ENCODE data around the gene DBF4. TPM values are rescaled to one million over a fixed set of nuclear protein-coding genes. Genes with fewer than 3 reads are reported as not detected.
A peak's percentile ranks its signal among the peaks of the same experiment; 100 is the strongest.
"Not testable (repeated sequence)": the region's sequence is repeated elsewhere in the genome, so short reads cannot be mapped to it uniquely, and the experiment has no call there.

DBF4 gene
- total RNA-seq, 4 donors from 2014 or later, result 9.0 to 50.0 (median 11.1) TPM

GRCh38 chr7:87885018-87885417, 8.7 kb downstream of the DBF4 start:
- Histone ChIP-seq H3K9me3 (no peaks in the 10 kb centered on the region), H3K4me3 (no peak overlapping the region), H3K27me3 (no peaks in the 10 kb centered on the region), H3K36me3 (peaks cover 0 to 26% (median 0%) of the 10 kb centered on the region in 4 donors), H3K27ac (no peak overlapping the region), H3K4me1 (no peaks in the 10 kb centered on the region)
- DNase-seq, result no peak
- in situ Hi-C loops (cut with MboI; ENCODE audit: low pct_ligation_motif_present in 1 of 4, low pct_unique_long_range_greater_than_20kb in 1 of 4, low sequenced_read_pairs in 3 of 4) (loop anchor here in 3 of 4 donors (10.0 to 25.0 kb wide), 3 partner anchors 373 to 548 kb away; partner anchors contain the start of gene CROT (in 3 of the 3)), intact Hi-C loops (cut with DNase I; ENCODE audit: low total_unique reads) (loop anchor here (5.0 kb wide), 1 partner anchor 463 kb away; no protein-coding TSS in a partner anchor)
- TF ChIP-seq CTCF (IDR thresholded peaks at IDR 0.05), result no peak
- no peak for TF ChIP-seq EP300 (IDR thresholded peaks at IDR 0.05; ENCODE audit: low read depth)
- TF ChIP-seq POLR2A (IDR thresholded peaks at IDR 0.05), result no peak
- no peak for TF ChIP-seq POLR2AphosphoS5 (IDR thresholded peaks at IDR 0.05)
- 87 to 93% methylated on average over 2 of the region's 2 CpGs for WGBS, 2 donors (ENCODE audit: low coverage in 1 of 2)

- no peak overlapping the region for H3K4me3 ChIP-seq
- intact Hi-C loops (cut with DNase I; ENCODE audit: low total_unique reads), result loop anchor here (5.0 kb wide), 1 partner anchor 465 kb away; no protein-coding TSS in a partner anchor
- no peaks in the 10 kb centered on the region for H3K4me1 ChIP-seq
- H3K9me3 ChIP-seq, result no peaks in the 10 kb centered on the region
- DNase-seq, result no peak
- peaks cover 0 to 26% (median 0%) of the 10 kb centered on the region in 4 donors for H3K36me3 ChIP-seq
- TF ChIP-seq POLR2A (IDR thresholded peaks at IDR 0.05) (no peak), CTCF (IDR thresholded peaks at IDR 0.05) (peak; percentile 38 to 58 (median 50))
- in situ Hi-C loops (cut with MboI; ENCODE audit: low pct_ligation_motif_present in 1 of 4, low pct_unique_long_range_greater_than_20kb in 1 of 4, low sequenced_read_pairs in 3 of 4), result loop anchor here in 3 of 4 donors (10.0 to 25.0 kb wide), 3 partner anchors 375 to 550 kb away; partner anchors contain the start of gene CROT (in 3 of the 3)
- H3K27ac ChIP-seq, result no peak overlapping the region
- no peaks in the 10 kb centered on the region for H3K27me3 ChIP-seq
These were observed 10.6 kb downstream of the DBF4 start for GRCh38 chr7:87886875-87887274.

- DNase-seq, result no peak
- H3K36me3 ChIP-seq, result peaks cover 0 to 17% (median 1%) of the 10 kb centered on the region in 4 donors
- H3K9me3 ChIP-seq, result no peaks in the 10 kb centered on the region
- no peak overlapping the region for H3K27ac ChIP-seq
- no peaks in the 10 kb centered on the region for H3K27me3 ChIP-seq
- intact Hi-C loops (cut with DNase I; ENCODE audit: low total_unique reads) (no loop called here), in situ Hi-C loops (cut with MboI; ENCODE audit: low pct_ligation_motif_present in 1 of 4, low pct_unique_long_range_greater_than_20kb in 1 of 4, low sequenced_read_pairs in 3 of 4) (loop anchor here in 3 of 4 donors (25.0 kb wide), 2 partner anchors 383 to 558 kb away; partner anchors contain the start of gene CROT (in 3 of the 3))
- 89 to 92% methylated on average over 2 of the region's 2 CpGs for WGBS, 2 donors (ENCODE audit: low coverage in 1 of 2)
- H3K4me1 ChIP-seq, result no peaks in the 10 kb centered on the region
- TF ChIP-seq POLR2A (IDR thresholded peaks at IDR 0.05) (no peak), CTCF (IDR thresholded peaks at IDR 0.05) (no peak), EP300 (IDR thresholded peaks at IDR 0.05; ENCODE audit: low read depth) (no peak), POLR2AphosphoS5 (IDR thresholded peaks at IDR 0.05) (no peak)
- H3K4me3 ChIP-seq, result no peak overlapping the region
These were observed 19.1 kb downstream of the DBF4 start for GRCh38 chr7:87895363-87895762.

- in situ Hi-C loops (cut with MboI; ENCODE audit: low pct_ligation_motif_present in 1 of 4, low pct_unique_long_range_greater_than_20kb in 1 of 4, low sequenced_read_pairs in 3 of 4) (loop anchor here in 3 of 4 donors (25.0 kb wide), 2 partner anchors 387 to 562 kb away; partner anchors contain the start of gene CROT (in 3 of the 3)), intact Hi-C loops (cut with DNase I; ENCODE audit: low total_unique reads) (no loop called here)
- Histone ChIP-seq H3K4me3 (no peak overlapping the region), H3K36me3 (peaks cover 0 to 13% (median 1%) of the 10 kb centered on the region in 4 donors), H3K27ac (no peak overlapping the region), H3K27me3 (no peaks in the 10 kb centered on the region), H3K9me3 (no peaks in the 10 kb centered on the region), H3K4me1 (no peaks in the 10 kb centered on the region)
- no peak for DNase-seq
- TF ChIP-seq EP300 (IDR thresholded peaks at IDR 0.05; ENCODE audit: low read depth) (no peak), POLR2A (IDR thresholded peaks at IDR 0.05) (no peak), POLR2AphosphoS5 (IDR thresholded peaks at IDR 0.05) (no peak), CTCF (IDR thresholded peaks at IDR 0.05) (no peak)
- 95 to 100% methylated on average over 2 of the region's 2 CpGs for WGBS, 2 donors (ENCODE audit: low coverage in 1 of 2)
These were observed 23.0 kb downstream of the DBF4 start for GRCh38 chr7:87899255-87899654.

- DNase-seq; H3K4me3 ChIP-seq; in situ Hi-C loops (cut with MboI; ENCODE audit: low pct_ligation_motif_present in 1 of 4, low pct_unique_long_range_greater_than_20kb in 1 of 4, low sequenced_read_pairs in 3 of 4); H3K9me3 ChIP-seq; H3K27ac ChIP-seq; intact Hi-C loops (cut with DNase I; ENCODE audit: low total_unique reads); H3K4me1 ChIP-seq; H3K27me3 ChIP-seq; H3K36me3 ChIP-seq: not testable (repeated sequence)
- WGBS, 2 donors (ENCODE audit: low coverage in 1 of 2), result 94 to 95% methylated on average over 3 of the region's 3 CpGs
These were observed 31.0 kb downstream of the DBF4 start for GRCh38 chr7:87907136-87907906.

GRCh38 chr7:87908814-87909213, 32.5 kb downstream of the DBF4 start:
- H3K4me3 ChIP-seq; H3K27ac ChIP-seq; DNase-seq; H3K36me3 ChIP-seq; intact Hi-C loops (cut with DNase I; ENCODE audit: low total_unique reads); in situ Hi-C loops (cut with MboI; ENCODE audit: low pct_ligation_motif_present in 1 of 4, low pct_unique_long_range_greater_than_20kb in 1 of 4, low sequenced_read_pairs in 3 of 4); H3K4me1 ChIP-seq; H3K9me3 ChIP-seq; H3K27me3 ChIP-seq: not testable (repeated sequence)
- WGBS, 2 donors (ENCODE audit: low coverage in 1 of 2), result 92 to 100% methylated on average over 4 of the region's 4 CpGs

All from transverse colon (tissue), 4 donors.